ENCODE measurements around the gene CIAO2B.

DNA sequence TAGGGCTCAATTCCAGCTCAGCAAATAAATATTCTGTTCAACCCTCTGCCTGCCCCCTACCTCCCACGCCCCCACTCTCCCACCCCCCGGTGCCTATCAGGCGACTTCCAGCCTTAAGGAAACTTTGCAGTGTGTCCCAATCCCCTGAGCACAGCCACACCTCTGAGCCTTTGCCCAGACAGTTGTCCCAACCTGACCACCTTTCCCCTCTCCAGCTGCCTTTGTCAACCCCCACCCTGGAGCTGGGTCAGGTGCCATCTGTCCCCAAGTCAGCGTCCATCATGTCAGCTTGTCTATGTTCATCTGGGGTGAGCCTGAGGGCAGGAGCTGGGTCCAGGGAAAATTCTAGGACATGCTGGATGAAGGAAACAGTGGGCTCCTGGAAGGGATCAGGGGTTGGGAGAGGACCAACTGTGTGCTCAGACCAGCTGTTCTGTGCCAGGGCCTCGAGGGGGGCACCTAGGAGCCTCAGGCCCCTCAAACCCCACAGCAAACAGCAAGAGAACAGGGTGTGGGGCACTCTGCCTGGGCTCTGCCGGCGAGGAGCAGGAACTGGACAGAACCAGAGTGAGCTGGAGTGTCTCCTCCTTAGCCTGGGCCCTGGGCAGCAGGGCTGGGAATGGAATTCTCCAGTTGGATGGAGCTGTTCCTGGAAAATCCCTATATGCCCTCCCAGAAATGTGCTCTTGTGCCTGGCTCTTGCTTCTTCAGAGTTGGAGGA lies 33.3 kb downstream of the CIAO2B start:
- TF ChIP-seq, protein P1, sequence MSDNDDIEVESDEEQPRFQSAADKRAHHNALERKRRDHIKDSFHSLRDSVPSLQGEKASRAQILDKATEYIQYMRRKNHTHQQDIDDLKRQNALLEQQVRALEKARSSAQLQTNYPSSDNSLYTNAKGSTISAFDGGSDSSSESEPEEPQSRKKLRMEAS (CRISPR knock-in tag; IDR thresholded peaks at IDR 0.05), result no peak
- TF ChIP-seq, protein P2, sequence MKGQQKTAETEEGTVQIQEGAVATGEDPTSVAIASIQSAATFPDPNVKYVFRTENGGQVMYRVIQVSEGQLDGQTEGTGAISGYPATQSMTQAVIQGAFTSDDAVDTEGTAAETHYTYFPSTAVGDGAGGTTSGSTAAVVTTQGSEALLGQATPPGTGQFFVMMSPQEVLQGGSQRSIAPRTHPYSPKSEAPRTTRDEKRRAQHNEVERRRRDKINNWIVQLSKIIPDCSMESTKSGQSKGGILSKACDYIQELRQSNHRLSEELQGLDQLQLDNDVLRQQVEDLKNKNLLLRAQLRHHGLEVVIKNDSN (CRISPR knock-in tag; IDR thresholded peaks at IDR 0.05), result no peak
- TF ChIP-seq, protein P3, sequence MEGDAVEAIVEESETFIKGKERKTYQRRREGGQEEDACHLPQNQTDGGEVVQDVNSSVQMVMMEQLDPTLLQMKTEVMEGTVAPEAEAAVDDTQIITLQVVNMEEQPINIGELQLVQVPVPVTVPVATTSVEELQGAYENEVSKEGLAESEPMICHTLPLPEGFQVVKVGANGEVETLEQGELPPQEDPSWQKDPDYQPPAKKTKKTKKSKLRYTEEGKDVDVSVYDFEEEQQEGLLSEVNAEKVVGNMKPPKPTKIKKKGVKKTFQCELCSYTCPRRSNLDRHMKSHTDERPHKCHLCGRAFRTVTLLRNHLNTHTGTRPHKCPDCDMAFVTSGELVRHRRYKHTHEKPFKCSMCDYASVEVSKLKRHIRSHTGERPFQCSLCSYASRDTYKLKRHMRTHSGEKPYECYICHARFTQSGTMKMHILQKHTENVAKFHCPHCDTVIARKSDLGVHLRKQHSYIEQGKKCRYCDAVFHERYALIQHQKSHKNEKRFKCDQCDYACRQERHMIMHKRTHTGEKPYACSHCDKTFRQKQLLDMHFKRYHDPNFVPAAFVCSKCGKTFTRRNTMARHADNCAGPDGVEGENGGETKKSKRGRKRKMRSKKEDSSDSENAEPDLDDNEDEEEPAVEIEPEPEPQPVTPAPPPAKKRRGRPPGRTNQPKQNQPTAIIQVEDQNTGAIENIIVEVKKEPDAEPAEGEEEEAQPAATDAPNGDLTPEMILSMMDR (IDR thresholded peaks at IDR 0.05), result no peak
- TF ChIP-seq NR3C1 (CRISPR knock-in tag; conservative IDR thresholded peaks at IDR 0.05; ENCODE audit: low read depth), result no peak
- TF ChIP-seq NFYB (CRISPR knock-in tag; conservative IDR thresholded peaks at IDR 0.05; ENCODE audit: low read depth), result no peak
- TF ChIP-seq FOXP1 (CRISPR knock-in tag; IDR thresholded peaks at IDR 0.05; ENCODE audit: borderline replicate concordance), result no peak
- no peak for TF ChIP-seq NR1H2 (CRISPR knock-in tag; IDR thresholded peaks at IDR 0.05)
- no peak for TF ChIP-seq SP1 (CRISPR knock-in tag; conservative IDR thresholded peaks at IDR 0.05)
- TF ChIP-seq, protein P4, sequence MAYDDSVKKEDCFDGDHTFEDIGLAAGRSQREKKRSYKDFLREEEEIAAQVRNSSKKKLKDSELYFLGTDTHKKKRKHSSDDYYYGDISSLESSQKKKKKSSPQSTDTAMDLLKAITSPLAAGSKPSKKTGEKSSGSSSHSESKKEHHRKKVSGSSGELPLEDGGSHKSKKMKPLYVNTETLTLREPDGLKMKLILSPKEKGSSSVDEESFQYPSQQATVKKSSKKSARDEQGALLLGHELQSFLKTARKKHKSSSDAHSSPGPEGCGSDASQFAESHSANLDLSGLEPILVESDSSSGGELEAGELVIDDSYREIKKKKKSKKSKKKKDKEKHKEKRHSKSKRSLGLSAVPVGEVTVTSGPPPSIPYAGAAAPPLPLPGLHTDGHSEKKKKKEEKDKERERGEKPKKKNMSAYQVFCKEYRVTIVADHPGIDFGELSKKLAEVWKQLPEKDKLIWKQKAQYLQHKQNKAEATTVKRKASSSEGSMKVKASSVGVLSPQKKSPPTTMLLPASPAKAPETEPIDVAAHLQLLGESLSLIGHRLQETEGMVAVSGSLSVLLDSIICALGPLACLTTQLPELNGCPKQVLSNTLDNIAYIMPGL (CRISPR knock-in tag; IDR thresholded peaks at IDR 0.05), result no peak
- TF ChIP-seq RELA (CRISPR knock-in tag; IDR thresholded peaks at IDR 0.05; ENCODE audit: borderline replicate concordance), result no peak
